ENCODE measurements around the gene SSNA1.

GRCh38 chr9:137146527-137146918 is 42.0 kb upstream of the SSNA1 start:
- no peak for TF ChIP-seq CTCF (IDR thresholded peaks at IDR 0.05)
- no peak for TF ChIP-seq POLR2A (IDR thresholded peaks at IDR 0.05)
